Retina (tissue), 1 donor: Measurements from ENCODE around the gene ARHGAP42.
A peak's percentile ranks its signal among the peaks of the same experiment; 100 is the strongest.

Experiments
- DNase-seq: peaks from one replicate; pipeline ENCODE4 v3.0.0-alpha.2; 2016

ARHGAP42 gene

DNA sequence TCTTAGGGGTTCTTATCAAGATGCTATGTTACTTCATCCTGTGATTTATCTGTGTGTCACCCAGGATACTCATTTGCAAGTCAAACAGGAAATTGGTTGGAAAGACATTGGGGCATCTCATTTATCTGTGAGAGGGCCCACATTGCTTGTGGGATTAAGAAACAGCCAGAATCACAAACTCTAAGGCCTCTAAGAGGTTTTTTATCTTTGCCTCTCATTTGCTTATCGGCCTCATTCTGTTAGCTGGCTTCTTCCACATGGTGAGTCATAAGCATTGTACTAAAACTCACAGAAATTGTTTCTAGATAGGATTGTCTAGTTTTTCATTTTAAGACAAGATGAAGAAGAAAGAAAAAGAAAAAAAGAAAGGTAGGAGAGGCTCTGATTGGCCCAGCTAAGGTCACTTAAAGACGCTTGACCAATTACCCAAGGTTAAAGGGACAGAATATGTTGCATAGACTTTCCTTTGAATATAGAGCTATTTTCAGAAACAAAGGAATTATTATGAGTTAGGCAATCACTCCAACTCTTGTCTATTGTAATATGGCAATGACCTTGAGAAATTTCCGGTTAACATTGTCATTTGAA, 121.9 kb downstream of the ARHGAP42 start:
- DNase-seq: no peak

GRCh38 chr11:100810146-100810545, 123.1 kb downstream of the ARHGAP42 start:
- no peak for DNase-seq

DNA sequence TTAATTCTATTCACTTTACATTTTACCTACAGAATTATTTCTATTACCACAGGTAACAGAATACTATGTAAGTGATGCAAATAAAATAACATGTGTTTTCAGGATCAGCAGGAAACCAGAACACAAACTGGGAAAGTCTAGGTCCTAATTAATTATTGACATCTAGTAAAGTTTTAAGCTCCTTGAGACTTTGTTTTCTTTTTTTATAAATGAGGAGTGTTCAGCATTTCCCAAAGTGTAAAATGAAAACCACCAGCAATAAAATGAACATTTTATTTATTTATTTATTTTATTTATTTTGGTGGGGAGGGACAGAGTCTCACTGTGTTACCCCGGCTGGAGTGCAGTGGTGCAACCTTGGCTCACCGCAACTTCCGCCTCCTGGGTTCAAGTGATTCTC, 123.6 kb downstream of the ARHGAP42 start:
- DNase-seq: no peak

- no peak for DNase-seq
Observed at GRCh38 chr11:100812517-100812916, 125.4 kb downstream of the ARHGAP42 start.

GRCh38 chr11:100815787-100816330, 128.8 kb downstream of the ARHGAP42 start:
- no peak for DNase-seq

DNA sequence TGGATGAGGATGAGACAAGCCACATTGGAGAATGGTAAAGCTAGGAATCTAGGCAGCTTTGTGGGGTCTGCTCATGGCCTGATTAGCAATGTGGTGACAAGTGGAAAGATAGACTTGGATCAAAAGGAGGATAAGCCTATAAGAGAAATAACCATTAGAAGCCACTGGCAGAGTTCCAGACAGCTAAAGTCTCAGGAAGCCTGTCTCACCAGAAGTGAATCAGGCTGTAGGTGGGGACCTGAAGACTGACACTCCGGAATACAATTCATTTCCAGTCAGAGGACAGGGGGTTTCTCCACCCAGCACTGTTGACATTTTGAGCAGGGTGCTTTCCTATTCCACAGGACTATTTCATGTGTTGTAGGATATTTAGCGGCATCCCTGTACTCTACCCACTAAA, 129.7 kb downstream of the ARHGAP42 start:
- DNase-seq: no peak

- no peak for DNase-seq
Observed at GRCh38 chr11:100817620-100818019, 130.5 kb downstream of the ARHGAP42 start.

DNA sequence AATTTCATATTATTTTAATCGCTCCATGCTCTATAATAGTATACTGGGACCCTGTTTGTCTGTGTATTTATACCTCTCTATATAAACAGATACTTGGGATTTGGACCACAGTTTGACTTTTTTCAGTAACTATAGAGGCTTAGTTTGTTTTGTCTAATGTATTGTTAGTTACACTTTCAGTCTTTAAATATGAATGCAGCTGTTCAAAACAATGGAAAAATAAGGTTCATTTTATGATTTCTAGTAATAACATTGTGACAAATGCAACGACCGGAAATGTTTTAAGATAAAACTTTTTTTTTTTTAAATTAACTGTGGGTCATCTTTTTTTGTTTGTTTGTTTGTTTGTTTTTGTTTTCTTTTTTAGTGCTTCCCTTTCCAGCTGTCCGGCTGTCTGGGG, 133.5 kb downstream of the ARHGAP42 start:
- no peak for DNase-seq

GRCh38 chr11:100821198-100821597, 134.1 kb downstream of the ARHGAP42 start:
- peak; percentile 63 for DNase-seq

GRCh38 chr11:100823360-100823759, 136.3 kb downstream of the ARHGAP42 start:
- DNase-seq: no peak

- DNase-seq: no peak
Observed at GRCh38 chr11:100824041-100824809, 137.1 kb downstream of the ARHGAP42 start.

DNA sequence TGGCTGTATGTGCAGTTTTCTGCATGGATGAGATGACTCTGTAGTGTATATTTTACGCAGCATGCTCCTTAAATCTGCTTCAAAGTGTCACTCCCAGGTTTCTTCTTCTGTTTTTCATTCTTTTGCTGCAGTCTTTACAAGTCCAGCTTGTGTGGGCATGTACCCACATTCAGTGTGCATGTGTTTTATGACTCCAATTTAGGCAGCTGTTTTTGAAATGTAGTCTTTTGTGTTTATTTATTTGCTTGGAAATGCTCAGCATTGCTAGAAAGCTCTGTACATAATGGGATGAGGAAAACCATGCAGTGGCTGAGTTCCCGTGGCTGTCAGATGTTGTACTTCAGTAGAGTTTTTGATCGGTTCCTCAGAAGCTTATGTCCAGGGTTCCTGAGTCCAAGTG, 138.5 kb downstream of the ARHGAP42 start:
- peak; percentile 22 for DNase-seq

DNA sequence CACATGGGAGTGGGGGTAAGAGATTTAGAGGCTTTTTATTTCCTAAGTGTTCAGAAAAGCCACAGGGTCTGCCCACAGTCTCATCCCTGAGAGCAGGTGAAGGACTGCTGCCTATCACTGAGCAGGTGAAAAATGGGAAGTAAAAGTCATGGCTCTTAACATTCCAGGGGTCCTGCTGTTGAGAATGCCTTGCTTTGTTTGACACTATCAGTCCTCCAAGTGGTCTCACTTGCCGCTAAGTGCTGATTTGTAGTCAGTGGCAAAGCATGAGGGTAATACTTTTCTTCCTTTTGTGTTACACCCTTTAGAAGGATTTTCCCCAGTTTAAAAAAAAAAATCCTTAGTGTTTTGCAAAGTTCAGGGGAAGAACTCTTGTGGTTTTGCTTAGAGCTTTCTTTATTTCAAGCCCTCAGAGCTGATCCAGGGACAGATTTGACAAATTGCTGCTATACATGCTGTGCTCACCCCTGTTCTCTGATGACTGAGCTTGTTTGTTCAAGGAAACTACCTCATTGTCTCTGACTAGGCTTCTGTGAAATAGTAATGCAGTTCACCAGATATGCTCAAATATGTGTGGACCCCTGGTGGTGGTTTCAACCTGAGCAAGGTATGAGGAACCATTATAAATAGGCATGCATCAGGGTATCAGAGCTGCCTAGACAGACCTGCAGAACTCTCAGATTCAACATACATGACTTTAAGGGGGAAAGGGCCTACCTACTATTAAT, 141.0 kb downstream of the ARHGAP42 start:
- DNase-seq: no peak

DNA sequence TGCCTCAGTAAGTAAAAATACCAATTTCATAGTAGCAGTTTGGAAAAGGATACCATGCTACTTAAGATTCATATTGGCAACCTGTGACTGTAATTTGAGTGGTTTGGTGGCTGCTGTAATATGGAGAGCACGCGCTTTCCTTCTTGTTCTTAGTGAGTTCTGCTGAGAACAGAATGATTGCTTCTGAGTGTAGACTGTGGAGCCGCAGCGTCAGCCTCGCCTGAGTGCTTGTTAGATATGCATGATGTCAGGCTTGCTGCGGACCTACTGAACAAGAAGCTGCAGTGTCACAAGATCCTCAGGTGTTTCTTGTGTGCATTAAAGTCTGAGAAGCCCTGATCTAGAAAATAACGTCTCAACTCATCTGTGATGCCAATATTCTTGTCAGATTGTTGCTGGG, 143.2 kb downstream of the ARHGAP42 start:
- peak; percentile 36 for DNase-seq

DNA sequence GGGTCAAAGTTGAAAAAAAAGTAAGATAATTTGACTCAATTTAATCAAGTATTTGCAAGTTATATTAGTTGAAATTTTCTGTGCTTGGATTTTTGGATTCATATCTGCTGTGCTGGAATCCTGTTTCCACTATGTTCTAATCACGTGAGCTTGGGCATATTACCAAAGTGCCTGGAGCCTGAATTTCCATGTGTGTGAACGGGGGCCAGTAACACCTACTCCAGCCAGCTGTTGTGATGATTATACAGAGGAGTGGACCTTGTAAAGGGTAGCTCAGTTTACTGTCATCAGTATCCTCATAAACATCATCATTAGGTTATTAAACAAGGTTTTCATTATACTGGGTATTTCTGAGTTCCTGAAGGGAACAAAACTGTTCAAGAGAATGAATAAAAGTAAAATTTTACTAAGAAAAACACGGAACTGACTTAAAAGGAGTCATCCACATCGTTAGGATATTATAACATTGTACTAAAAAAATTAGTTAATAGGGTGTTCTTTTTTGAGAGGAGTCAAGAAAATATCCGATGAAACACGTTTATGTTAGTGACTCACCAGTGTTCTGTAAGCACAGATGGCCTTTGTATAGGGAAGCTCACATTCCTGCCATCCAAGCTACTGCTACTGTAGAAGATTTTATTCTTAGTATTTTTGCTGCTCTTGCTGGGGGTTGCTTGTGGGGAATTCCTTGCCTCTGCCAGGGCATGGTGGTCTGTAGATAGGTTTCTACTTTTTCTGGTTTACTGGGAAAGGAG, 144.1 kb downstream of the ARHGAP42 start:
- DNase-seq: no peak

DNA sequence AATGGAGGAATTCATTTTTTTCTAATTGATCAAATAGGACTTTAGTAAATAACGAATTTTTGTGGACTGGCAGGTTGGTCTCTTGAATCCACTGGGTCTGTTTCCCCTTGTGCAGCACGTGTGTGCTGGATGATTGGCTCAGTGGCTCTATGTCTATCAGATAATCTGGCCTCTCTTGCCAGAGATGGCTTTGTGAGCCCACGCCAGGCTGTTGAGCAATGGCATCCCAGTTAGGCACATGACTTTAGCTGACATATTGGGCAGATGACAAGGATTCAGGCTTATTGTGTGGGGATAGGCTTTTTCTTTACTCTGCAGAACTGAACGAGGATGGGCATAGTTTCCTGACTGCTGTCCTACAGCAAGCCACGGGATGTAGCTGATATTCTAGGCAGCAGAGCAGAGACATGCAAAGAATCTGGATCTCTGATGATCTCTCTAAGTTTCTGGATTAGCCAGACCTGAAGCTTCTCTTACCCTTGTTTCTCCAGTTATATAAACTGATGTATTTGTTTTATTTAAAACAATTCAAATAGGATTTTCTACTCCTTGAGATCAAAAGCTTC, 144.9 kb downstream of the ARHGAP42 start:
- no peak for DNase-seq

- DNase-seq: no peak
Observed at GRCh38 chr11:100832829-100833228, 145.7 kb downstream of the ARHGAP42 start.

- no peak for DNase-seq
Observed at GRCh38 chr11:100833276-100833675, 146.2 kb downstream of the ARHGAP42 start.

DNA sequence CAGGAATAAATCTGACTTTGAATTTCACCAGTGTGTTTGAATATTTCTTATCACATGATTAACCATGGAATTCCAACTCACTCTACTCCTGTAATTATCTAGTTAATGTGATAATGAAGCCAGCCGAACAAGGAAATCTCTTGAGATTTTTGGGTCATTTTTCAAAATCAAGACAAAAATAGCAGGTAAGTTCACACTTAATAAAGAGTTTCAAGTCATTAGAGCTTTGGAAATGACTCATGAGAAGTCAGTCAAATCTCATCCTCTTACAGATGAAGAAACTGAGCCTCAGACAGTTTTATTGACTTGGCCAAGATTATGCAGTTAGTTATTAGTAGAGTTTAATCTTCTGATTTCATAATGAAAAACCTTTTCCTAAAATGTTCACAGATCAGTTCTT, 148.8 kb downstream of the ARHGAP42 start:
- DNase-seq: no peak

- DNase-seq: no peak
Observed at GRCh38 chr11:100837311-100837710, 150.2 kb downstream of the ARHGAP42 start.

DNA sequence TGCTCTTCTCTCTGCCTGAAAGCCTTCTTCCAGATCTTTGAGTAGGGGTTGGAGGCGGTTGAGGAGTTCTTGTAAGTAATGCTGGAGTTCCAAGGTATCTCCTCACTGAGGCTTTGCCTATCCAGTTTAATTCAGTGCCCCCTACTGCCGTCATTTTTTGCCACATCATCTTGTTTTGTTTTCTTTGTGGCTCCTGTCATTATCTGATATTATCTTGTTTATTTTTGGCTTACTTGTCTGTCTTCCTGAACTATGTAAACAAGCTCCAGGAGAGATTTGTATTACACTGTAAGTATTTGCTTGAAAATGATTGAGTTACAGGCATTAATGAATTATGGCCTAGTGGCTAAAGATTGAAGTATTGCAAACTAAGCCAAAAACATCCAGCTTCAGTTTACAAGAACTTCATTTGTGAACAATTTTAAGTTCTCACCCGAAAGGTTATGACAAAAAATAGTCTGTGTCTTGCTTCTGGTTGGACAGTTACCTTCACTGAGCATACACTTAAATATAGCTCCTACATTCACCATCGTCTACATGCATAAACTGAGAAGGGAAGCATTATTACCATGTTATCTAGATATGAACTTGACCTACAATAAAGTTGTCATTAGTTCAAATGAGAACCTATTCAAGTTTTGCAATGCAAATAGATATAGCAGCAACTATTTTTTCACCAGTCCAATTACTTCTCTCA, 154.8 kb downstream of the ARHGAP42 start:
- DNase-seq: no peak

- DNase-seq: no peak
Observed at GRCh38 chr11:100847696-100848216, 160.7 kb downstream of the ARHGAP42 start.
